Suprapubic skin (tissue), 3 donors: ENCODE results near the gene MTCL1.

Source experiments
- CTCF ChIP-seq, 2 donors: fragments of 200-600 bp in 1 of 2; fragments of 450-650 bp in 1 of 2; sonication (generic) in 1 of 2; IDR thresholded peaks; one replicate each; pipeline ENCODE4 v1.5.1; 2016 to 2019; ENCODE audit warnings: antibody characterized with exemption in 2 of 2, mild to moderate bottlenecking in 1 of 2, moderate library complexity in 1 of 2
- POLR2A ChIP-seq, 2 donors: fragments of 450-650 bp; IDR thresholded peaks; one replicate each; pipeline ENCODE4 v1.6.1; 2017; ENCODE audit warnings: antibody characterized with exemption in 2 of 2, mild to moderate bottlenecking in 2 of 2, moderate library complexity in 2 of 2

- TF ChIP-seq POLR2A (IDR thresholded peaks at IDR 0.05) (no peak), CTCF (IDR thresholded peaks at IDR 0.05) (no peak)
These were observed 88.2 kb downstream of the MTCL1 start for GRCh38 chr18:8793445-8794155.
